ENCODE measurements around the gene TMA7.

The TMA7 gene

GRCh38 chr3:48411041-48411588 lies 28.9 kb upstream of the TMA7 start:
- H3K4me3 ChIP-seq (ENCODE audit: low read depth, low read length): no peak overlapping the region
- H3K9me3 ChIP-seq (ENCODE audit: control insufficient read depth, insufficient read depth, low read depth, low read length): no peaks in the 10 kb centered on the region
- H3K27me3 ChIP-seq (ENCODE audit: control insufficient read depth, insufficient read depth, low read length): no peaks in the 10 kb centered on the region
- peaks cover 99% of the 10 kb centered on the region for H3K36me3 ChIP-seq (ENCODE audit: control insufficient read depth, insufficient read depth, low read length)
- no peaks in the 10 kb centered on the region for H3K4me1 ChIP-seq (ENCODE audit: control insufficient read depth, insufficient read depth, low read length)
- no peak overlapping the region for H3K9ac ChIP-seq (ENCODE audit: low read length)
- H3K27ac ChIP-seq (ENCODE audit: low read depth, low read length): no peak overlapping the region

GRCh38 chr3:48411606-48412374 lies 28.3 kb upstream of the TMA7 start:
- no peaks in the 10 kb centered on the region for H3K9me3 ChIP-seq (ENCODE audit: control insufficient read depth, insufficient read depth, low read depth, low read length)
- H3K27me3 ChIP-seq (ENCODE audit: control insufficient read depth, insufficient read depth, low read length): no peaks in the 10 kb centered on the region
- H3K36me3 ChIP-seq (ENCODE audit: control insufficient read depth, insufficient read depth, low read length): peaks cover 99% of the 10 kb centered on the region
- no peak overlapping the region for H3K27ac ChIP-seq (ENCODE audit: low read depth, low read length)
- H3K9ac ChIP-seq (ENCODE audit: low read length): no peak overlapping the region
- no peaks in the 10 kb centered on the region for H3K4me1 ChIP-seq (ENCODE audit: control insufficient read depth, insufficient read depth, low read length)
- H3K4me3 ChIP-seq (ENCODE audit: low read depth, low read length): no peak overlapping the region

- Histone ChIP-seq H3K9ac (ENCODE audit: low read length) (no peak overlapping the region), H3K4me1 (ENCODE audit: control insufficient read depth, insufficient read depth, low read length) (no peaks in the 10 kb centered on the region), H3K4me3 (ENCODE audit: low read depth, low read length) (no peak overlapping the region), H3K27ac (ENCODE audit: low read depth, low read length) (no peak overlapping the region), H3K36me3 (ENCODE audit: control insufficient read depth, insufficient read depth, low read length) (peaks cover 99% of the 10 kb centered on the region), H3K9me3 (ENCODE audit: control insufficient read depth, insufficient read depth, low read depth, low read length) (no peaks in the 10 kb centered on the region), H3K27me3 (ENCODE audit: control insufficient read depth, insufficient read depth, low read length) (no peaks in the 10 kb centered on the region)
These were observed 27.6 kb upstream of the TMA7 start for GRCh38 chr3:48412375-48413001.

GRCh38 chr3:48413086-48413485 lies 27.0 kb upstream of the TMA7 start:
- no peaks in the 10 kb centered on the region for H3K27me3 ChIP-seq (ENCODE audit: control insufficient read depth, insufficient read depth, low read length)
- no peak overlapping the region for H3K4me3 ChIP-seq (ENCODE audit: low read depth, low read length)
- H3K4me1 ChIP-seq (ENCODE audit: control insufficient read depth, insufficient read depth, low read length): no peaks in the 10 kb centered on the region
- no peaks in the 10 kb centered on the region for H3K9me3 ChIP-seq (ENCODE audit: control insufficient read depth, insufficient read depth, low read depth, low read length)
- H3K36me3 ChIP-seq (ENCODE audit: control insufficient read depth, insufficient read depth, low read length): peaks cover 100% of the 10 kb centered on the region
- H3K9ac ChIP-seq (ENCODE audit: low read length): no peak overlapping the region
- H3K27ac ChIP-seq (ENCODE audit: low read depth, low read length): no peak overlapping the region

DNA sequence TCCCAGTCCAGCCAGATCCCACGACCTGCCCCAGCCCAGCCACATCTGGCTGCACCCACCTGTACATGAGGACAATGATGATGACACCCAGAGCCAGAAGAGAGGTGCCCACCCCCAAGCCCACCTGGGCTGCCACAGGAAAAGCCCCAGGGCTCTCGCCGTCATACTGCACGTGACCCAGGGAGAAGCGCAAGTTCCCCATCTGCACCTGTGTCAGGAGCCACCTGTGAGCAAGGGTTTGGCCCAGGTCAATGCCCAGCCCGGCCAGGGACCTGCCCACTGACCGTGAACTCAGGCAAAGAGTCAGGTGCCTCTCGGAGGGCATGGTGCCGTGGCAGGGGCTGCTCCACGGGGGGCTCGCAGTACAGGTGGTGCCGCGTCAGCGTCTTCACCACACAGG lies 26.4 kb upstream of the TMA7 start:
- Histone ChIP-seq H3K4me1 (ENCODE audit: control insufficient read depth, insufficient read depth, low read length) (no peaks in the 10 kb centered on the region), H3K9ac (ENCODE audit: low read length) (no peak overlapping the region), H3K36me3 (ENCODE audit: control insufficient read depth, insufficient read depth, low read length) (peaks cover 100% of the 10 kb centered on the region), H3K27ac (ENCODE audit: low read depth, low read length) (no peak overlapping the region), H3K9me3 (ENCODE audit: control insufficient read depth, insufficient read depth, low read depth, low read length) (no peaks in the 10 kb centered on the region), H3K27me3 (ENCODE audit: control insufficient read depth, insufficient read depth, low read length) (no peaks in the 10 kb centered on the region), H3K4me3 (ENCODE audit: low read depth, low read length) (no peak overlapping the region)

DNA sequence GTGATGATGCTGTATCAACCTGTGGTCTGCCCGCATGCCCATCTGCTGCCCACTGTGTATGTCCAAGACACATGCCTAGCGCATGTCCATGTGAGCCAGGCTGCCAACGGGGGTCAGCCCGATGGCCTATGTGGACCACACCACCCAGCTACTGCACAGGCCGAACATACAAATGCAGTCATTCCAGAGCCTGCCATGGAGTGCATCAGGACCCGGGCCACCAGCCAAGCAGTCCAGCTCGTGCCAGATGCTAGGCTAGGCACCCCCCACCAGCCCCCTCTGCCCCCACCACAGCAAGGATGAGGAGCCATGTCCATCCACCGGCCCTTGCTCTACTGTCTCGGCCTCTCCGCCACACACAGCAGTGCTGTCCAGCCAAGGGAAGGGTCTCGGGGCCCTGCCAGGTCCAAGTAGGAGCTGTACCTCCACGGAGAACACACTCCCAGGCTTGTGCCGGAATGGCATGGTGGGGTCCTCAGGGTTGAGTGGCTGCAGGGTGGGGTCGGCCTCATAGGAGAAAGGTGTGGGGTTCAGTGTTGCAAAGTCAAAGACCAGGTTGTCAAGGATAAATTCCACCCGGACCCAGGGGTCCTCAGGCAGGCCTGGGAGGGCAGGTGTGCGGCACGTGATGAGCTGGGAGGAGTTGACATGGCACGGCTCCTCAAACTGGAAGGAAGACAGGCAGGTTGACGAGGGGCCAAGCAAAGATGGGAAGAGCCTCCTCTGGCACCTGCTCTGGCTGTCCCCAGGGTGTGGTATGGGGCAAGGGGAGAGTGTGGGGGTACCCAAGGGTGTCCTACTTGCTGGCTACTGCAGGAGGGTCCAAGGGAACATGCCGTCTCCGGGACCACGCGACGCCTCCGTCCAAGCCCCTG lies 25.4 kb upstream of the TMA7 start:
- Histone ChIP-seq H3K4me1 (ENCODE audit: control insufficient read depth, insufficient read depth, low read length) (no peaks in the 10 kb centered on the region), H3K9ac (ENCODE audit: low read length) (no peak overlapping the region), H3K27me3 (ENCODE audit: control insufficient read depth, insufficient read depth, low read length) (no peaks in the 10 kb centered on the region), H3K27ac (ENCODE audit: low read depth, low read length) (no peak overlapping the region), H3K4me3 (ENCODE audit: low read depth, low read length) (no peak overlapping the region), H3K36me3 (ENCODE audit: control insufficient read depth, insufficient read depth, low read length) (peaks cover 100% of the 10 kb centered on the region), H3K9me3 (ENCODE audit: control insufficient read depth, insufficient read depth, low read depth, low read length) (no peaks in the 10 kb centered on the region)

- Histone ChIP-seq H3K4me3 (ENCODE audit: low read depth, low read length) (no peak overlapping the region), H3K4me1 (ENCODE audit: control insufficient read depth, insufficient read depth, low read length) (no peaks in the 10 kb centered on the region), H3K27ac (ENCODE audit: low read depth, low read length) (no peak overlapping the region), H3K9ac (ENCODE audit: low read length) (no peak overlapping the region), H3K9me3 (ENCODE audit: control insufficient read depth, insufficient read depth, low read depth, low read length) (no peaks in the 10 kb centered on the region), H3K36me3 (ENCODE audit: control insufficient read depth, insufficient read depth, low read length) (peaks cover 100% of the 10 kb centered on the region), H3K27me3 (ENCODE audit: control insufficient read depth, insufficient read depth, low read length) (no peaks in the 10 kb centered on the region)
These were observed 24.7 kb upstream of the TMA7 start for GRCh38 chr3:48415251-48415953.

- Histone ChIP-seq H3K36me3 (ENCODE audit: control insufficient read depth, insufficient read depth, low read length) (peaks cover 100% of the 10 kb centered on the region), H3K4me3 (ENCODE audit: low read depth, low read length) (no peak overlapping the region), H3K9me3 (ENCODE audit: control insufficient read depth, insufficient read depth, low read depth, low read length) (no peaks in the 10 kb centered on the region), H3K27me3 (ENCODE audit: control insufficient read depth, insufficient read depth, low read length) (no peaks in the 10 kb centered on the region), H3K27ac (ENCODE audit: low read depth, low read length) (no peak overlapping the region), H3K4me1 (ENCODE audit: control insufficient read depth, insufficient read depth, low read length) (no peaks in the 10 kb centered on the region), H3K9ac (ENCODE audit: low read length) (no peak overlapping the region)
These were observed 24.0 kb upstream of the TMA7 start for GRCh38 chr3:48416091-48416505.

DNA sequence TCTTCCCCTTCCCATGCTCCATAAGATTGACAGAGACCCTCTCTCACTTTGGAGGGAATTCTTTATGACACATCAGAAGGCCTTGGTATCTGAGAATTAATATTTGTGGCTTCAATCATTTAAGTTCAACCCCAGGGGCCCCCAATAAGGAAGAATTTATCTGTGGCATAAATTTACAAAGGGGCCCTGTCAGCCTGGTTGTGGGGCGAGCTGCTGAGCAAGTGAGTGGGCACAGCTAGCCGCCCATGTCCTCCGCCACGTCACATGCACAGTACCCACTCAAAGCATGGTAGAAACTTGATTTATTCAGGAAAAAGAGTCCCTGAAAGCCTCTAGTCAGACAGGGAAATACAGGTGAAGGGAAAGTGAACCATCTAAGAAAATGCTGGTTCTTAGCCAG lies 23.5 kb upstream of the TMA7 start:
- no peak overlapping the region for H3K27ac ChIP-seq (ENCODE audit: low read depth, low read length)
- no peak overlapping the region for H3K4me3 ChIP-seq (ENCODE audit: low read depth, low read length)
- no peaks in the 10 kb centered on the region for H3K4me1 ChIP-seq (ENCODE audit: control insufficient read depth, insufficient read depth, low read length)
- no peaks in the 10 kb centered on the region for H3K9me3 ChIP-seq (ENCODE audit: control insufficient read depth, insufficient read depth, low read depth, low read length)
- peaks cover 100% of the 10 kb centered on the region for H3K36me3 ChIP-seq (ENCODE audit: control insufficient read depth, insufficient read depth, low read length)
- H3K27me3 ChIP-seq (ENCODE audit: control insufficient read depth, insufficient read depth, low read length): no peaks in the 10 kb centered on the region
- H3K9ac ChIP-seq (ENCODE audit: low read length): no peak overlapping the region

DNA sequence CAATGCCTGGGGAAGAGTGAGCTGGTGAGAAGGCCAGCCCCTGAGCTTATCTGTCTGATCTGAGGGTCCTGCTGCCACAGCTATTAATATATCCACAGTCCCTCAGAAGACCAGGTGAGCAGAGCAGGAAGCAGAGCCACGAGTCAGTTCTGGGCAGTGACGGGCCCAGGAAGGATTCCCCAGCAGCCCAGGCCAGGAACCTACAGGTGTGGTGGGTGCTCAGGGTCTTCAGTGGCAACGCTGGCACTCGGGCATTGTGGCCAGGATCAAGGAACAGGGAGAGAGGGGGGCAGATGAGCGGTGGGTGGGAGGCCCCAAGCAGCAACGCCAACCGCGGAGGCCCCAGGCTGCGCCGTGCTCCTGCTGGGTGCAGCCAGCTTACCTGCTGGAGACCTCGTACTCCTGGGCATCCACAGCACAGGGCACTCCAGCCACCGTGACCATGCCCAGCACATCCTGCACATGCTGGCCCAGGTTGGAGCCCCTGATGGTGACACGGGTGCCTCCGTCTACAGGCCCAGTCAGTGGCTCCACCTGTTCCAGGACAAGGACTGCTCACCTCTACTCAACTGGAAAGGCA lies 22.4 kb upstream of the TMA7 start:
- Histone ChIP-seq H3K27ac (ENCODE audit: low read depth, low read length) (no peak overlapping the region), H3K27me3 (ENCODE audit: control insufficient read depth, insufficient read depth, low read length) (no peaks in the 10 kb centered on the region), H3K4me1 (ENCODE audit: control insufficient read depth, insufficient read depth, low read length) (no peaks in the 10 kb centered on the region), H3K4me3 (ENCODE audit: low read depth, low read length) (no peak overlapping the region), H3K36me3 (ENCODE audit: control insufficient read depth, insufficient read depth, low read length) (peaks cover 98% of the 10 kb centered on the region), H3K9ac (ENCODE audit: low read length) (no peak overlapping the region), H3K9me3 (ENCODE audit: control insufficient read depth, insufficient read depth, low read depth, low read length) (no peaks in the 10 kb centered on the region)

All from HUES6 (cell line).